OCI-LY1 (cell line): ENCODE results near the gene MAPK13.

Source experiments
- H2AFZ ChIP-seq: fragments of 200-600 bp; sonication (generic), shearing (Covaris generic); 2 replicates; pipeline ENCODE4 v1.6.0; 2014; ENCODE audit warnings: antibody characterized with exemption, mild to moderate bottlenecking, low read length
- H3F3A ChIP-seq: fragments of 200-600 bp; sonication (generic), shearing (Covaris generic); 2 replicates; pipeline ENCODE4 v1.6.0; 2014; ENCODE audit warnings: mild to moderate bottlenecking, antibody characterized with exemption, low read length, moderate library complexity; ENCODE audit not compliant: insufficient read depth
- H3K27ac ChIP-seq: fragments of 200-600 bp; sonication (generic); 2 replicates; pipeline ENCODE4 v1.5.1; 2014; ENCODE audit warnings: low read length, mixed run types, mild to moderate bottlenecking, low read depth; ENCODE audit not compliant: poor library complexity, severe bottlenecking
- H3K27me3 ChIP-seq: fragments of 200-600 bp; sonication (generic); 2 replicates; pipeline ENCODE4 v1.6.0; 2014; ENCODE audit warnings: antibody characterized with exemption, mild to moderate bottlenecking, low read length, moderate library complexity; ENCODE audit not compliant: insufficient read depth
- H3K36me3 ChIP-seq: fragments of 200-600 bp; sonication (generic); 2 replicates; pipeline ENCODE4 v1.6.1; 2014; ENCODE audit warnings: mild to moderate bottlenecking, antibody characterized with exemption, low read length, moderate library complexity, mixed read lengths; ENCODE audit not compliant: insufficient read depth
- H3K4me1 ChIP-seq: fragments of 200-600 bp; sonication (generic); 2 replicates; pipeline ENCODE4 v1.5.1; 2014; ENCODE audit warnings: mild to moderate bottlenecking, low read length, moderate library complexity; ENCODE audit not compliant: insufficient read depth, severe bottlenecking
- H3K4me2 ChIP-seq: fragments of 200-600 bp; sonication (generic), shearing (Covaris generic); 2 replicates; pipeline ENCODE4 v1.6.1; 2014; ENCODE audit warnings: low read length
- H3K4me3 ChIP-seq: fragments of 200-600 bp; sonication (generic); 2 replicates; pipeline ENCODE4 v1.5.1; 2014; ENCODE audit warnings: low read length, low read depth, mild to moderate bottlenecking, mixed read lengths; ENCODE audit not compliant: poor library complexity, severe bottlenecking
- H3K79me2 ChIP-seq: fragments of 200-600 bp; shearing (Covaris generic); 2 replicates; pipeline ENCODE4 v1.6.1; 2016; ENCODE audit warnings: mixed run types, low read length, mixed read lengths; ENCODE audit not compliant: insufficient read depth
- H3K9ac ChIP-seq: fragments of 200-600 bp; sonication (generic), shearing (Covaris generic); 2 replicates; pipeline ENCODE4 v1.6.1; 2014; ENCODE audit warnings: mild to moderate bottlenecking, low read length, mixed read lengths
- H3K9me2 ChIP-seq: fragments of 200-600 bp; sonication (generic), shearing (Covaris generic); 2 replicates; pipeline ENCODE4 v1.6.1; 2014; ENCODE audit warnings: low read depth, mild to moderate bottlenecking, low read length, mixed read lengths
- H3K9me3 ChIP-seq: fragments of 200-600 bp; shearing (Covaris generic); 2 replicates; pipeline ENCODE4 v1.6.1; 2014; ENCODE audit warnings: low read length, mixed read lengths
- H4K20me1 ChIP-seq: fragments of 200-600 bp; sonication (generic), shearing (Covaris generic); 2 replicates; pipeline ENCODE4 v1.6.0; 2016; ENCODE audit warnings: mild to moderate bottlenecking, low read length; ENCODE audit not compliant: insufficient read depth
- CTCF ChIP-seq: fragments of 200-600 bp; sonication (generic), shearing (Covaris generic); IDR thresholded peaks from 2 replicates; pipeline ENCODE4 v1.5.1; 2017; ENCODE audit warnings: mild to moderate bottlenecking, antibody characterized with exemption, low read length, moderate library complexity, mixed read lengths
- EZH2 ChIP-seq: fragments of 200-600 bp; sonication (generic), shearing (Covaris generic); IDR thresholded peaks from 2 replicates; pipeline ENCODE4 v1.8.0; 2017; ENCODE audit warnings: borderline replicate concordance, mixed run types, mild to moderate bottlenecking, antibody characterized with exemption, low read length, moderate library complexity, mixed read lengths

Gene MAPK13

GRCh38 chr6:36136551-36136950 lies 6.2 kb downstream of the MAPK13 start:
- H3K9ac ChIP-seq, result no peak overlapping the region
- no peak overlapping the region for H3K4me3 ChIP-seq
- H3K27me3 ChIP-seq, result no peaks in the 10 kb centered on the region
- no peaks in the 10 kb centered on the region for H3K9me2 ChIP-seq
- no peaks in the 10 kb centered on the region for H3K79me2 ChIP-seq
- H3K9me3 ChIP-seq, result no peaks in the 10 kb centered on the region
- peaks cover 8% of the 10 kb centered on the region for H3K4me1 ChIP-seq
- H3K27ac ChIP-seq, result no peak overlapping the region
- no peaks in the 10 kb centered on the region for H4K20me1 ChIP-seq
- no peak overlapping the region for H3K4me2 ChIP-seq
- H2AFZ ChIP-seq, result no peak overlapping the region
- H3K36me3 ChIP-seq, result no peaks in the 10 kb centered on the region
- no peaks in the 10 kb centered on the region for H3F3A ChIP-seq
- TF ChIP-seq EZH2 (no peak), CTCF (no peak)

DNA sequence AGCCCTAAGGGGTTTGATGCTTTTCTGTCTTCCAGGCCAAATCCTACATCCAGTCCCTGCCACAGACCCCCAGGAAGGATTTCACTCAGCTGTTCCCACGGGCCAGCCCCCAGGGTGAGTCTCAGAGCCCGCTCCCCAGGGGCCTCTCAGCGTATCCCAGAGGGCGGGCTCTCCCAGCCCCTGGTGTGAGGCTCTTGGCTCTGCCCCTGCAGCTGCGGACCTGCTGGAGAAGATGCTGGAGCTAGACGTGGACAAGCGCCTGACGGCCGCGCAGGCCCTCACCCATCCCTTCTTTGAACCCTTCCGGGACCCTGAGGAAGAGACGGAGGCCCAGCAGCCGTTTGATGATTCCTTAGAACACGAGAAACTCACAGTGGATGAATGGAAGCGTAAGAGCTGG lies 8.4 kb downstream of the MAPK13 start:
- TF ChIP-seq EZH2 (no peak), CTCF (no peak)
- no peak overlapping the region for H3K4me2 ChIP-seq

GRCh38 chr6:36139431-36139830 lies 9.1 kb downstream of the MAPK13 start:
- no peak overlapping the region for H3K4me3 ChIP-seq
- H3K4me2 ChIP-seq, result no peak overlapping the region
- H3K27me3 ChIP-seq, result no peaks in the 10 kb centered on the region
- no peaks in the 10 kb centered on the region for H3K79me2 ChIP-seq
- H3K9me3 ChIP-seq, result no peaks in the 10 kb centered on the region
- H3K4me1 ChIP-seq, result no peaks in the 10 kb centered on the region
- H3K9ac ChIP-seq, result no peak overlapping the region
- H3K36me3 ChIP-seq, result no peaks in the 10 kb centered on the region
- H4K20me1 ChIP-seq, result no peaks in the 10 kb centered on the region
- no peaks in the 10 kb centered on the region for H3F3A ChIP-seq
- no peak overlapping the region for H2AFZ ChIP-seq
- H3K9me2 ChIP-seq, result no peaks in the 10 kb centered on the region
- H3K27ac ChIP-seq, result no peak overlapping the region
- TF ChIP-seq EZH2 (no peak), CTCF (peak; percentile 43)

More for the DNA sequence above, 8.4 kb downstream of the MAPK13 start:
- Histone ChIP-seq H4K20me1 (no peaks in the 10 kb centered on the region), H3K36me3 (no peaks in the 10 kb centered on the region), H3K27me3 (no peaks in the 10 kb centered on the region), H3K9ac (no peak overlapping the region), H3K9me3 (no peaks in the 10 kb centered on the region), H2AFZ (no peak overlapping the region), H3K79me2 (no peaks in the 10 kb centered on the region), H3K4me3 (no peak overlapping the region), H3K9me2 (no peaks in the 10 kb centered on the region), H3K4me1 (no peaks in the 10 kb centered on the region), H3F3A (no peaks in the 10 kb centered on the region), H3K27ac (no peak overlapping the region)
